Hematopoietic multipotent progenitor cell treated with erythropoietin and hydrocortisone succinate and interleukin-3 and kit ligand, for 4 days (in vitro differentiated cells): ENCODE results near the gene CSRNP2.
A peak's percentile ranks its signal among the peaks of the same experiment; 100 is the strongest.
"Not testable (repeated sequence)": the region's sequence is repeated elsewhere in the genome, so short reads cannot be mapped to it uniquely, and the experiment has no call there.

Experiments used
- DNase-seq: peaks from one replicate; pipeline ENCODE4 v3.0.0-alpha.2; 2015

The CSRNP2 gene

DNA sequence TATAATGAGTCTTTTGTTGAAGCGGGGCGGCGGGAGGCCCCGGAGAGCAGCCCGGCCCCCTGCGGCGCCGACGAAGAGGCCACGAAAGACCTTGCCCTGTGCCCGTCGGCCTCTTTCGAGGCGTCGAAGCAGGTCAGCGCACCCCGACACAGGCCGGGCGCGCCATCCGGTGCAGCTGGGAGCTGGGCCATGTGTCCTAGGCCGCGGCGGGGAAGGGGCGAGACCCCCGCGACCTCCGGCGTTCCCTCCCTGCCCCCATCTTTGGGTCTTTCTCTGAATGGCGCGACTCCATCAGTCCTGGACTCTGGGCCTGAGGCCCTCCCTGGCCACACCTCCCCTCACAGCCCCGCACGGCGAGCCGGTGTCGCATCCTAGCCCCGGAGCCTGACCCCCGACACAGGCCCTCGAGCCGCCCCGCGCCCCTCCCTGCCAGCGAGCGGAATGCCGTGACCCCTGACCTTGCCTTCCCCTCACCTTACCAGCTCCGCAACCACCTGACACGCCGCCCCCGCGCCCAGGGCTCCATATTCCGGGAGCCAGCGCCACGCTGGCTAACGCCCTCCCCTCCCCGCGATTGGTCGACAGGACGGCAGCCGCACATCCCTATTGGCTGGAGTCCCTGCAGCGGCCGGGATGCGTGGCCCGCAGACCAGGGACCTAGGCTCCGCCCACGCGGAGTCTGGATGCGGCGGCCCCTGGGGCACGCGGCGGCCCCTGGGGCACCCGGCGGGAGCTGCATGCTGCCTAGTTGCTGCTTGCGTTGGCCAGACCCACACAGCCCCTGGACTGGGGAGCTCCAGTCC, 57.4 kb downstream of the CSRNP2 start, which contains the start of gene SLC11A2:
Gene SLC11A2 (minus strand): TSS at position 549 of the 803 bp plus-strand sequence. CDS start 15,656 bp downstream, outside the sequence.
- DNase-seq, result peak; percentile 98

GRCh38 chr12:51025338-51025835, 58.0 kb downstream of the CSRNP2 start:
- no peak for DNase-seq

GRCh38 chr12:51023625-51024382, 59.6 kb downstream of the CSRNP2 start:
- no peak for DNase-seq

GRCh38 chr12:51021694-51022093, 61.7 kb downstream of the CSRNP2 start:
- DNase-seq, result peak; percentile 83

GRCh38 chr12:51020448-51021182, 62.8 kb downstream of the CSRNP2 start:
- DNase-seq, result peak; percentile 94

- no peak for DNase-seq
These were observed 63.5 kb downstream of the CSRNP2 start for GRCh38 chr12:51019927-51020326.

- no peak for DNase-seq
These were observed 64.4 kb downstream of the CSRNP2 start for GRCh38 chr12:51018956-51019355.

DNA sequence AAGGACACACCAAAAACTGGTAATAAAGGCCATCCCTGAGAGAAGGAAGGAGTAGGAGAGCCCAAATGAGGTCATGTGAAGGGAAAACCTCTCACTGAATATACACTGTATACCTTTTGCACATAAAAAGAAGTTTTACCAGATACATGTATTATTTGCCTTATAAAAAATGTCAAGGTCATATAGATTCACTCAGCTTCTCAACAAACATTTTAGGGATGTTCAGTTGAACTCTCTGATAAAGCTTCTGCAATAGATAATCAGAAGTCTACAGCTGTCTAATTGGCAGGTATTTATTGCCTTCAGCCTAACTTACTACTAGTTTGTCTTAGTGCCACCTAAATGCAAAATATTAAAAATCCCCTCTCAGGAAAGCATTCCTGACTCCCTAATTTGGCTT, 65.9 kb downstream of the CSRNP2 start:
- peak; percentile 48 for DNase-seq

DNA sequence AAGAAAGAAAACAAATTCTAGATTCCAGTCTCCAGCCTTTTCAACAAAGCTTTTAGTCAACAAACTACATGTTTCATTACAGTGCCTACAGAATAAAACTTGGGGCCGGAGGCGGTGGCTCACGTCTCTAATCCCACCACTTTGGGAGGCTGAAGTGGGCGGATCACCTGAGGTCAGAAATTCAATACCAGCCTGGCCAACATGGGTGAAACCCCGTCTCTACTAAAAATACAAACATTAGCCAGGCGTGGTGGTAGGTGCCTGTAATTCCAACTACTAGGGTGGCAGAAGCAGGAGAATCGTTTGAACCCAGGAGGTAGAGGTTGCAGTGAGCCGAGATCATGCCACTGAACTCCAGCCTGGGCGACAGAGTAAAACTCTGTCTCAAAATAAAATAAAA, 68.9 kb downstream of the CSRNP2 start:
- DNase-seq, result not testable (repeated sequence)

- DNase-seq, result no peak
These were observed 70.0 kb downstream of the CSRNP2 start for GRCh38 chr12:51013441-51013840.

- peak; percentile 86 for DNase-seq
These were observed 70.7 kb downstream of the CSRNP2 start for GRCh38 chr12:51012570-51013236.

DNA sequence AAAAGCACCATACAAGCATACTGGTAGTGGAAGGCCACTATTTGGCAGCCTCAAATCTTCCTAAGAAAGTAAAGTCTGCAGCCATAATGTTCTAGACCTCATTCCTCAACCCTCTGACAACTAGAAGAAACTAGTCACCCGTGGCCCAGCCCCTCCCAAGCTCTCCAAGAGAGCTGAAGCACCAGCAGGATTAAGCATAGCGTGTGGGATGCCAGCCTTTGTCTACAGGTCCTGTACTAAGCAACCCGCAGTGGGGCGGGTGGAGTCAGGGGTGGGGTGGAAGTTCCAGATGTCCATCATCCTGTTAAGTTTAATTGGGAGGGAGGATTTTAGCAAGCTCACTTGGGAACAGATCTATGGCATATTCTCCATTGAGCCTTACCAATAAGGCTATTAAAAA, 71.4 kb downstream of the CSRNP2 start:
- DNase-seq, result no peak
